ENCODE data around the gene PLPP6. TPM values are rescaled to one million over a fixed set of nuclear protein-coding genes. Genes with fewer than 3 reads are reported as not detected.

Gene PLPP6
- total and polyA plus RNA-seq, 3 experiments from 2014 or later = 3.7 to 6.3 (median 5.5) TPM

GRCh38 chr9:4680750-4681149 lies 18.7 kb downstream of the PLPP6 start:
- peak overlapping the region; percentile 83 for H3K4me3 ChIP-seq (ENCODE audit: low read length)
- POLR2A ChIA-PET = interaction anchor here (0.9 to 1.0 kb wide), 2 partner anchors 60 to 1154 kb away, joined by 3 read pairs; no protein-coding TSS in a partner anchor
- peaks cover 22 to 25% (median 25%) of the 10 kb centered on the region in 3 donors for H3K4me1 Mint-ChIP-seq

GRCh38 chr9:4684820-4685219 lies 22.7 kb downstream of the PLPP6 start:
- H3K4me3 Mint-ChIP-seq = no peak overlapping the region
- H3K36me3 ChIP-seq (ENCODE audit: insufficient read depth, low read length) = peaks cover 3% of the 10 kb centered on the region
- no peak overlapping the region for H3K27ac ChIP-seq (ENCODE audit: low read depth, low read length)
- no peaks in the 10 kb centered on the region for H3K9me3 Mint-ChIP-seq
- H3K27me3 Mint-ChIP-seq = no peaks in the 10 kb centered on the region
- H3K9me3 ChIP-seq (ENCODE audit: low read length) = no peaks in the 10 kb centered on the region
- peaks cover 33 to 50% (median 47%) of the 10 kb centered on the region in 3 donors for H3K4me1 Mint-ChIP-seq
- ChIA-PET CTCF (interaction anchor here (1.2 to 1.5 kb wide), 2 partner anchors 56 to 84 kb away, joined by 3 to 4 read pairs; partner anchors contain the start of gene AK3), POLR2A (no interaction called here)
- H3K36me3 Mint-ChIP-seq = peaks cover 0 to 43% (median 14%) of the 10 kb centered on the region in 3 donors
- no peak for DNase-seq
- H3K4me3 ChIP-seq (ENCODE audit: low read length) = no peak overlapping the region
- H3K27ac Mint-ChIP-seq = peak overlapping the region in 4 of 8 donors; percentile 46 to 61 (median 57)
- H3K4me1 ChIP-seq (ENCODE audit: insufficient read depth, low read length) = peaks cover 31% of the 10 kb centered on the region
- no peaks in the 10 kb centered on the region for H3K27me3 ChIP-seq (ENCODE audit: insufficient read depth, low read length, poor library complexity, severe bottlenecking)

More at GRCh38 chr9:4680750-4681149, 18.7 kb downstream of the PLPP6 start:
- no peak overlapping the region for H3K27ac ChIP-seq (ENCODE audit: low read depth, low read length)
- H3K27me3 ChIP-seq (ENCODE audit: insufficient read depth, low read length, poor library complexity, severe bottlenecking) = no peaks in the 10 kb centered on the region
- no peaks in the 10 kb centered on the region for H3K9me3 ChIP-seq (ENCODE audit: low read length)
- Mint-ChIP-seq H3K27me3 (peaks cover 0 to 2% of the 10 kb centered on the region in 2 donors), H3K9me3 (no peaks in the 10 kb centered on the region), H3K27ac (no peak overlapping the region), H3K36me3 (peaks cover 2 to 21% (median 13%) of the 10 kb centered on the region in 3 donors), H3K4me3 (no peak overlapping the region)
- no peaks in the 10 kb centered on the region for H3K36me3 ChIP-seq (ENCODE audit: insufficient read depth, low read length)
- H3K4me1 ChIP-seq (ENCODE audit: insufficient read depth, low read length) = peaks cover 40% of the 10 kb centered on the region
- CTCF ChIA-PET = no interaction called here
- DNase-seq = no peak

GRCh38 chr9:4686112-4686511 lies 24.0 kb downstream of the PLPP6 start:
- no peaks in the 10 kb centered on the region for H3K9me3 Mint-ChIP-seq
- no peak for DNase-seq
- H3K9me3 ChIP-seq (ENCODE audit: low read length) = no peaks in the 10 kb centered on the region
- peaks cover 23% of the 10 kb centered on the region for H3K4me1 ChIP-seq (ENCODE audit: insufficient read depth, low read length)
- peaks cover 4% of the 10 kb centered on the region for H3K36me3 ChIP-seq (ENCODE audit: insufficient read depth, low read length)
- no peak overlapping the region for H3K27ac ChIP-seq (ENCODE audit: low read depth, low read length)
- peaks cover 0 to 56% (median 15%) of the 10 kb centered on the region in 3 donors for H3K36me3 Mint-ChIP-seq
- H3K4me3 Mint-ChIP-seq = peak overlapping the region in 2 of 7 donors; percentile 13 to 32
- no peaks in the 10 kb centered on the region for H3K27me3 Mint-ChIP-seq
- no peak overlapping the region for H3K4me3 ChIP-seq (ENCODE audit: low read length)
- ChIA-PET CTCF (interaction anchor here (1.5 kb wide), 1 partner anchor 55 kb away, joined by 4 read pairs; the partner anchor contains the start of gene AK3), POLR2A (no interaction called here)
- H3K27me3 ChIP-seq (ENCODE audit: insufficient read depth, low read length, poor library complexity, severe bottlenecking) = no peaks in the 10 kb centered on the region
- peaks cover 41 to 63% (median 60%) of the 10 kb centered on the region in 3 donors for H3K4me1 Mint-ChIP-seq
- peak overlapping the region in 6 of 8 donors; percentile 1 to 44 (median 36) for H3K27ac Mint-ChIP-seq

- ChIA-PET CTCF (no interaction called here), POLR2A (no interaction called here)
- DNase-seq = no peak
- peaks cover 18% of the 10 kb centered on the region for H3K4me1 ChIP-seq (ENCODE audit: insufficient read depth, low read length)
- Mint-ChIP-seq H3K36me3 (peaks cover 0 to 60% (median 18%) of the 10 kb centered on the region in 3 donors), H3K4me1 (peaks cover 45 to 67% (median 64%) of the 10 kb centered on the region in 3 donors), H3K9me3 (no peaks in the 10 kb centered on the region), H3K4me3 (no peak overlapping the region), H3K27ac (no peak overlapping the region), H3K27me3 (no peaks in the 10 kb centered on the region)
- no peak overlapping the region for H3K27ac ChIP-seq (ENCODE audit: low read depth, low read length)
- H3K9me3 ChIP-seq (ENCODE audit: low read length) = no peaks in the 10 kb centered on the region
- no peaks in the 10 kb centered on the region for H3K27me3 ChIP-seq (ENCODE audit: insufficient read depth, low read length, poor library complexity, severe bottlenecking)
- peaks cover 4% of the 10 kb centered on the region for H3K36me3 ChIP-seq (ENCODE audit: insufficient read depth, low read length)
- H3K4me3 ChIP-seq (ENCODE audit: low read length) = no peak overlapping the region
Observed at GRCh38 chr9:4686584-4686983, 24.5 kb downstream of the PLPP6 start.

- Histone ChIP-seq H3K4me3 (ENCODE audit: low read length) (no peak overlapping the region), H3K27ac (ENCODE audit: low read depth, low read length) (no peak overlapping the region), H3K9me3 (ENCODE audit: low read length) (no peaks in the 10 kb centered on the region), H3K4me1 (ENCODE audit: insufficient read depth, low read length) (peaks cover 9% of the 10 kb centered on the region), H3K27me3 (ENCODE audit: insufficient read depth, low read length, poor library complexity, severe bottlenecking) (no peaks in the 10 kb centered on the region), H3K36me3 (ENCODE audit: insufficient read depth, low read length) (peaks cover 8% of the 10 kb centered on the region)
- no peak overlapping the region for H3K4me3 Mint-ChIP-seq
- ChIA-PET POLR2A (no interaction called here), CTCF (no interaction called here)
- DNase-seq = no peak
- peaks cover 0 to 68% (median 15%) of the 10 kb centered on the region in 3 donors for H3K36me3 Mint-ChIP-seq
- H3K27ac Mint-ChIP-seq = peak overlapping the region in 2 of 8 donors; percentile 64 to 86
- H3K27me3 Mint-ChIP-seq = no peaks in the 10 kb centered on the region
- H3K4me1 Mint-ChIP-seq = peaks cover 45 to 72% (median 71%) of the 10 kb centered on the region in 3 donors
- H3K9me3 Mint-ChIP-seq = no peaks in the 10 kb centered on the region
Observed at GRCh38 chr9:4689021-4689420, 26.9 kb downstream of the PLPP6 start.

GRCh38 chr9:4689687-4690104 lies 27.6 kb downstream of the PLPP6 start:
- H3K27me3 ChIP-seq (ENCODE audit: insufficient read depth, low read length, poor library complexity, severe bottlenecking) = no peaks in the 10 kb centered on the region
- CTCF ChIA-PET = no interaction called here
- POLR2A ChIA-PET = interaction anchor here (0.7 kb wide), 1 partner anchor 341 kb away, joined by 3 read pairs; no protein-coding TSS in a partner anchor
- H3K9me3 ChIP-seq (ENCODE audit: low read length) = no peaks in the 10 kb centered on the region
- H3K27ac ChIP-seq (ENCODE audit: low read depth, low read length) = no peak overlapping the region
- DNase-seq = no peak
- Mint-ChIP-seq H3K4me1 (peaks cover 41 to 69% (median 67%) of the 10 kb centered on the region in 3 donors), H3K9me3 (no peaks in the 10 kb centered on the region), H3K27ac (peak overlapping the region in 4 of 8 donors; percentile 48 to 87 (median 70)), H3K36me3 (peaks cover 0 to 70% (median 13%) of the 10 kb centered on the region in 3 donors), H3K27me3 (no peaks in the 10 kb centered on the region), H3K4me3 (no peak overlapping the region)
- H3K36me3 ChIP-seq (ENCODE audit: insufficient read depth, low read length) = peaks cover 10% of the 10 kb centered on the region
- no peak overlapping the region for H3K4me3 ChIP-seq (ENCODE audit: low read length)
- H3K4me1 ChIP-seq (ENCODE audit: insufficient read depth, low read length) = peaks cover 5% of the 10 kb centered on the region

GRCh38 chr9:4690144-4690543 lies 28.1 kb downstream of the PLPP6 start:
- POLR2A ChIA-PET = interaction anchor here (0.7 kb wide), 1 partner anchor 340 kb away, joined by 3 read pairs; no protein-coding TSS in a partner anchor
- no peak overlapping the region for H3K27ac ChIP-seq (ENCODE audit: low read depth, low read length)
- H3K36me3 Mint-ChIP-seq = peaks cover 0 to 70% (median 11%) of the 10 kb centered on the region in 3 donors

GRCh38 chr9:4691795-4692194 lies 29.7 kb downstream of the PLPP6 start:
- POLR2A ChIA-PET = interaction anchor here (0.5 kb wide), 1 partner anchor 44 kb away, joined by 3 read pairs; no protein-coding TSS in a partner anchor
- H3K36me3 ChIP-seq (ENCODE audit: insufficient read depth, low read length) = peaks cover 10% of the 10 kb centered on the region
- no peak overlapping the region for H3K4me3 ChIP-seq (ENCODE audit: low read length)
- no peaks in the 10 kb centered on the region for H3K27me3 ChIP-seq (ENCODE audit: insufficient read depth, low read length, poor library complexity, severe bottlenecking)
- CTCF ChIA-PET = no interaction called here
- no peak overlapping the region for H3K27ac ChIP-seq (ENCODE audit: low read depth, low read length)
- Mint-ChIP-seq H3K4me3 (no peak overlapping the region), H3K27ac (no peak overlapping the region), H3K27me3 (no peaks in the 10 kb centered on the region), H3K4me1 (peaks cover 32 to 61% (median 56%) of the 10 kb centered on the region in 3 donors), H3K9me3 (no peaks in the 10 kb centered on the region), H3K36me3 (peaks cover 0 to 71% (median 10%) of the 10 kb centered on the region in 3 donors)
- no peaks in the 10 kb centered on the region for H3K9me3 ChIP-seq (ENCODE audit: low read length)
- H3K4me1 ChIP-seq (ENCODE audit: insufficient read depth, low read length) = no peaks in the 10 kb centered on the region
- no peak for DNase-seq

More at GRCh38 chr9:4690144-4690543, 28.1 kb downstream of the PLPP6 start:
- Histone ChIP-seq H3K4me3 (ENCODE audit: low read length) (no peak overlapping the region), H3K27me3 (ENCODE audit: insufficient read depth, low read length, poor library complexity, severe bottlenecking) (no peaks in the 10 kb centered on the region), H3K9me3 (ENCODE audit: low read length) (no peaks in the 10 kb centered on the region), H3K36me3 (ENCODE audit: insufficient read depth, low read length) (peaks cover 10% of the 10 kb centered on the region), H3K4me1 (ENCODE audit: insufficient read depth, low read length) (peaks cover under 1% of the 10 kb centered on the region)
- CTCF ChIA-PET = no interaction called here
- peak overlapping the region in 4 of 8 donors; percentile 7 to 61 (median 38) for H3K27ac Mint-ChIP-seq
- no peak overlapping the region for H3K4me3 Mint-ChIP-seq
- no peak for DNase-seq
- peaks cover 36 to 69% (median 62%) of the 10 kb centered on the region in 3 donors for H3K4me1 Mint-ChIP-seq
- no peaks in the 10 kb centered on the region for H3K27me3 Mint-ChIP-seq
- no peaks in the 10 kb centered on the region for H3K9me3 Mint-ChIP-seq
